Activated CD4-positive, alpha-beta T cell treated with anti-CD3 and anti-CD28 coated beads, Interleukin-2, amount 10 ng/mL, durations not matched to agents 24 days and 14 days (primary cell): ENCODE results near the gene NXPH2. TPM values are rescaled to one million over a fixed set of nuclear protein-coding genes. Genes with fewer than 3 reads are reported as not detected.

ENCODE experiments used
- DNase-seq: peaks from one replicate; pipeline ENCODE4 v3.0.0; 2022
- H3K27ac Mint-ChIP-seq: one replicate; pipeline ENCODE4 v1.8.0; 2022; ENCODE audit warnings: mild to moderate bottlenecking, mixed read lengths
- H3K27me3 Mint-ChIP-seq: one replicate; pipeline ENCODE4 v1.8.0; 2022; ENCODE audit warnings: mixed read lengths
- H3K36me3 Mint-ChIP-seq: one replicate; pipeline ENCODE4 v1.8.0; 2022; ENCODE audit warnings: low read depth, mild to moderate bottlenecking, mixed read lengths
- H3K4me1 Mint-ChIP-seq: one replicate; pipeline ENCODE4 v1.8.0; 2021; ENCODE audit warnings: mixed read lengths
- H3K4me3 Mint-ChIP-seq: one replicate; pipeline ENCODE4 v1.8.0; 2022; ENCODE audit warnings: mild to moderate bottlenecking, moderate library complexity, mixed read lengths
- H3K9me3 Mint-ChIP-seq: one replicate; pipeline ENCODE4 v1.8.0; 2021; ENCODE audit warnings: mixed read lengths
- intact Hi-C: fragments of 100-400 bp; cut with micrococcal nuclease; formaldehyde crosslinking; loops from one replicate; pipeline ENCODE4 v1.15.1; 2023
- total RNA-seq: library from RNA; stranded (reverse); gene quantifications from 2 replicates; pipeline ENCODE4 v1.2.3, GENCODE V29; 2022

Gene NXPH2
- total RNA-seq, 1 donor from 2014 or later = not detected

GRCh38 chr2:138626148-138626547 lies 154.0 kb downstream of the NXPH2 start:
- intact Hi-C loops = loop anchor here (10.0 kb wide), 1 partner anchor 131 kb away; no protein-coding TSS in a partner anchor
- H3K27ac Mint-ChIP-seq = no peak overlapping the region
- H3K36me3 Mint-ChIP-seq = no peaks in the 10 kb centered on the region
- H3K9me3 Mint-ChIP-seq = no peaks in the 10 kb centered on the region
- no peaks in the 10 kb centered on the region for H3K4me1 Mint-ChIP-seq
- H3K27me3 Mint-ChIP-seq = no peaks in the 10 kb centered on the region
- no peak overlapping the region for H3K4me3 Mint-ChIP-seq
- no peak for DNase-seq

- Mint-ChIP-seq H3K27ac (no peak overlapping the region), H3K4me3 (no peak overlapping the region), H3K9me3 (no peaks in the 10 kb centered on the region), H3K27me3 (no peaks in the 10 kb centered on the region), H3K4me1 (no peaks in the 10 kb centered on the region), H3K36me3 (no peaks in the 10 kb centered on the region)
- no peak for DNase-seq
- intact Hi-C loops = loop anchor here (10.0 kb wide), 1 partner anchor 128 kb away; no protein-coding TSS in a partner anchor
Measured at GRCh38 chr2:138622613-138623012, 157.6 kb downstream of the NXPH2 start.

- intact Hi-C loops = loop anchor here (10.0 kb wide), 1 partner anchor 126 kb away; no protein-coding TSS in a partner anchor
- no peak for DNase-seq
- H3K4me3 Mint-ChIP-seq = no peak overlapping the region
- H3K36me3 Mint-ChIP-seq = no peaks in the 10 kb centered on the region
- H3K4me1 Mint-ChIP-seq = no peaks in the 10 kb centered on the region
- no peaks in the 10 kb centered on the region for H3K27me3 Mint-ChIP-seq
- no peak overlapping the region for H3K27ac Mint-ChIP-seq
- H3K9me3 Mint-ChIP-seq = no peaks in the 10 kb centered on the region
Measured at GRCh38 chr2:138621139-138621538, 159.1 kb downstream of the NXPH2 start.

- no peaks in the 10 kb centered on the region for H3K9me3 Mint-ChIP-seq
- H3K27me3 Mint-ChIP-seq = no peaks in the 10 kb centered on the region
- H3K4me3 Mint-ChIP-seq = no peak overlapping the region
- H3K4me1 Mint-ChIP-seq = no peaks in the 10 kb centered on the region
- no peak overlapping the region for H3K27ac Mint-ChIP-seq
- intact Hi-C loops = loop anchor here (10.0 kb wide), 1 partner anchor 126 kb away; no protein-coding TSS in a partner anchor
- DNase-seq = no peak
- no peaks in the 10 kb centered on the region for H3K36me3 Mint-ChIP-seq
Measured at GRCh38 chr2:138620431-138620830, 159.8 kb downstream of the NXPH2 start.
